HUES6 (cell line): Measurements from ENCODE around the gene RBM26.
A peak's percentile ranks its signal among the peaks of the same experiment; 100 is the strongest.

ENCODE experiments used
- H3K27ac ChIP-seq: 2 replicates; pipeline ENCODE4 v1.7.0; 2013; ENCODE audit warnings: low read depth, mild to moderate bottlenecking, low read length, inconsistent platforms
- H3K27me3 ChIP-seq: 2 replicates; pipeline ENCODE4 v1.6.1; 2013; ENCODE audit warnings: low read length; ENCODE audit not compliant: control insufficient read depth, insufficient read depth
- H3K36me3 ChIP-seq: 2 replicates; pipeline ENCODE4 v1.6.1; 2013; ENCODE audit warnings: low read length; ENCODE audit not compliant: control insufficient read depth, insufficient read depth
- H3K4me1 ChIP-seq: 2 replicates; pipeline ENCODE4 v1.6.1; 2013; ENCODE audit warnings: low read length; ENCODE audit not compliant: control insufficient read depth, insufficient read depth
- H3K4me3 ChIP-seq: 2 replicates; pipeline ENCODE4 v1.5.1; 2013; ENCODE audit warnings: low read depth, low read length
- H3K9ac ChIP-seq: one replicate; pipeline ENCODE4 v1.6.1; 2013; ENCODE audit warnings: mild to moderate bottlenecking, low read length
- H3K9me3 ChIP-seq: 2 replicates; pipeline ENCODE4 v1.6.1; 2013; ENCODE audit warnings: low read depth, low read length; ENCODE audit not compliant: control insufficient read depth, insufficient read depth

Gene RBM26, protein sequence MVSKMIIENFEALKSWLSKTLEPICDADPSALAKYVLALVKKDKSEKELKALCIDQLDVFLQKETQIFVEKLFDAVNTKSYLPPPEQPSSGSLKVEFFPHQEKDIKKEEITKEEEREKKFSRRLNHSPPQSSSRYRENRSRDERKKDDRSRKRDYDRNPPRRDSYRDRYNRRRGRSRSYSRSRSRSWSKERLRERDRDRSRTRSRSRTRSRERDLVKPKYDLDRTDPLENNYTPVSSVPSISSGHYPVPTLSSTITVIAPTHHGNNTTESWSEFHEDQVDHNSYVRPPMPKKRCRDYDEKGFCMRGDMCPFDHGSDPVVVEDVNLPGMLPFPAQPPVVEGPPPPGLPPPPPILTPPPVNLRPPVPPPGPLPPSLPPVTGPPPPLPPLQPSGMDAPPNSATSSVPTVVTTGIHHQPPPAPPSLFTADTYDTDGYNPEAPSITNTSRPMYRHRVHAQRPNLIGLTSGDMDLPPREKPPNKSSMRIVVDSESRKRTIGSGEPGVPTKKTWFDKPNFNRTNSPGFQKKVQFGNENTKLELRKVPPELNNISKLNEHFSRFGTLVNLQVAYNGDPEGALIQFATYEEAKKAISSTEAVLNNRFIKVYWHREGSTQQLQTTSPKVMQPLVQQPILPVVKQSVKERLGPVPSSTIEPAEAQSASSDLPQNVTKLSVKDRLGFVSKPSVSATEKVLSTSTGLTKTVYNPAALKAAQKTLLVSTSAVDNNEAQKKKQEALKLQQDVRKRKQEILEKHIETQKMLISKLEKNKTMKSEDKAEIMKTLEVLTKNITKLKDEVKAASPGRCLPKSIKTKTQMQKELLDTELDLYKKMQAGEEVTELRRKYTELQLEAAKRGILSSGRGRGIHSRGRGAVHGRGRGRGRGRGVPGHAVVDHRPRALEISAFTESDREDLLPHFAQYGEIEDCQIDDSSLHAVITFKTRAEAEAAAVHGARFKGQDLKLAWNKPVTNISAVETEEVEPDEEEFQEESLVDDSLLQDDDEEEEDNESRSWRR

DNA sequence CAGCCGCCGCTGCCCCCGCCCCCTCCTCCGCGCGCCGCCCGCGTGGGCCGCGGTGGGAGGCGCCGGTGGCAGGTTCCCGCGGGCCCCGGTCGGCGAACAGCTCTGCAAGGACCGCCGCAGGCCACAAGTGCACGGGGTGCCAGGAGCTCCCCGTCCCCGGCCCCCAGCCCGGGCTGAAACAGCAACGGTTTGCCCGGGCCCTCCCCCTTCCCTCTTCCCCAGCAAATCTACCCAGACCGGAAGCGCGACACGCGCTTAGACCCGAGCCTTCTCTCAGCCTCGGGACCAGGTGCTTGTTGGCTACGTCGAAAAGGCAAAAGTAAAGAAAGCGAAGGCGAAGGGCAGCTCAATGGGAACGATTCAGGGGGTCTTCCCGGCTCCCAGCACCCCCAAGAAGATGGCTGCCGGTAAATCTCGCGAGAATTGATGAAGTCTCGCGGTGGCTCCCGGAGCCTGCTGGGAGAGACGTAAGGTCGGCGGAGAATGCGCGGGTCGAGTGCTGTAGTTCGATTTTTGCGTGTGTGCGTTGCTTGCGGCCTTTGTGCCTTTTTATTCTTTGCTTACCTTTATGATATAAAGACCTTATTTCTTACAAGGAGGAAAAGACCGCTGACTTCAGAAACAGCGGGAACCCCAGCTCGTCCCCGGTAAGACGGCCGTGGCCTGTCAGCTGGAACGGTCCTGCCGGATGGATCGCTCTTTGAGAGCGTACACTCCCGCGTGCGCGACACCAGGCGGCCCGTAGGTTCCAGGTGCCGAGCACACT is at the start of gene RBM26:
Gene RBM26, minus strand, starts transcription at position 425 of the 766 bp plus-strand sequence. CDS start 481 bp downstream, outside the sequence.
- no peaks in the 10 kb centered on the region for H3K9me3 ChIP-seq
- 0 out of 2 replicates have a peak, but pooled peaks cover 6% of the 10 kb centered on the region for H3K36me3 ChIP-seq
- H3K4me3 ChIP-seq, result peak within 1 kb of the TSS; percentile 96
- no peaks in the 10 kb centered on the region for H3K27me3 ChIP-seq
- peak within 1 kb of the TSS; percentile 98 for H3K9ac ChIP-seq
- peak within 1 kb of the TSS; percentile 94 for H3K27ac ChIP-seq
- peaks cover 35% of the 10 kb centered on the region for H3K4me1 ChIP-seq

DNA sequence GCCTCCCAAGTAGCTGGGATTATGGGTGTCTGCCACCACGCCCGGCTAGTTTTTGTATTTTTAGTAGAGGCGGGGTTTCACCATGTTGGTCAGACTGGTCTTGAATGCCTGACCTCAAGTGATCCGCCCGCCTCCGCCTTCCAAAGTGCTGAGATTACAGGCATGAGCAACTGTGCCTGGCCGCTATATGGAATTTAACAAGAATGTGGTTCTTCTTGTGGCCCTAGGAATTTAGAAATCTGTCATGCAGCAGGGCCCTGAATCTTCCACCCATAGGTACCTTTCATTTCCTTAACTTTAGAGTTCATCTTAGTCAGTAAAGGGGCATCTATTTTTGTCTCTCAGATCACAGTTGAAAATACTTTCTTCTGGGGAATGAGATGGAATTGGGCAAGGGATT is 49.3 kb upstream of the RBM26 start:
- no peak overlapping the region for H3K4me3 ChIP-seq
- H3K36me3 ChIP-seq, result no peaks in the 10 kb centered on the region
- H3K4me1 ChIP-seq, result peaks cover 12% of the 10 kb centered on the region
- no peak overlapping the region for H3K9ac ChIP-seq
- no peak overlapping the region for H3K27ac ChIP-seq
- H3K9me3 ChIP-seq, result no peaks in the 10 kb centered on the region
- no peaks in the 10 kb centered on the region for H3K27me3 ChIP-seq

DNA sequence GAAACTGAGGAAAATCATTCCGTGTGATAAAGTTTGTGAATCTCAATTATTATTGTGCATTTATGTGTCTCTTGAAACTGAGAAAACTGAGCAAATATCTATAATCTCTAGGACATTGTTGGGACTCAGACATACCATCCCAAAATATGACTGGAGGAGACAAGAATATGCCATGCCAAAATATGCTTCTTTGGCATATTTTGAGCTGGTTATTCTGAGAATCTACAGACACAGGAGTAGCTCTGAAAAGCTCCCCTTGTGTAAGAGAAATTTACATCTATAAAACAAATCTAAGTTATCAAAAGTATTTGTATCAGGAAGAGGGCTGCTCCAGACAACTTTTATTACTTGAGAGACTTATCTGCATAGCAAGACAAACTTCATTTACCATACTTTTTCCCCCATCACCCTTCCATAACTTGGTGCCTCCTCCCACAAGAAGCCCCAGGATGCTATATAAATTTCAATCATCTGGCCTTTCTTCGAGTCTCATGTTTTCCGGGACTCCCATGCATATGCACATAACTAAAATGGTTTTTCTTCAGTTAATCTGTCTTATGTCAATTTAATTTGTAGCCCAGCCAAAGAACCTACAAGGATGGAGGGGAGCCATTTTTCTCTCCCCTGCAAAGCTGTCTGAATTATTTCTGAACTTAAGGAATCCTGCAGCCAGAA is 46.3 kb upstream of the RBM26 start:
- Histone ChIP-seq H3K4me3 (no peak overlapping the region), H3K36me3 (no peaks in the 10 kb centered on the region), H3K4me1 (peaks cover 12% of the 10 kb centered on the region), H3K27me3 (no peaks in the 10 kb centered on the region), H3K9ac (no peak overlapping the region), H3K27ac (no peak overlapping the region), H3K9me3 (no peaks in the 10 kb centered on the region)

DNA sequence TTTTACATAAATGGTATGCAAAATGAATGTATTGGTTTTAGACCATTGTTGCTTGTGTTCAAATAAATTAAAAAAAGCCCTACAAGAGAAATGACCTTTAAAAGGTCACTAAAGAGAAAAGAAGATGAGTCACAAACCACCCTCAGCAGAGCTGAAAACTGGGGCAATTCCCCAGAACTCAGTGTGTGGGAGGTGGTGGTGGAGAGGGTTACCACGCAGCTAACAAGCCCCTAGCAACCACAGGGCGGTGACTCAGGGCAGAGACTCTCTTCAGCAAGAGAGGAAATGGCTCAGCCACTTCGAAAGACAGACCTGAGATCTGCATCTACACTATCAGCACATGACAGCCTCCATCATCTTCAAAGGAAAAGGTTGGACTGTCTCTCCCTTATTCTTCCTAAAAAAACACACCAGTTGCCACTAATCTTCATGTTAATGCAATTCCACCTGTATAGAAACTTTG is 45.5 kb upstream of the RBM26 start:
- Histone ChIP-seq H3K4me3 (no peak overlapping the region), H3K27ac (no peak overlapping the region), H3K36me3 (no peaks in the 10 kb centered on the region), H3K9ac (no peak overlapping the region), H3K9me3 (no peaks in the 10 kb centered on the region), H3K27me3 (no peaks in the 10 kb centered on the region), H3K4me1 (peaks cover 12% of the 10 kb centered on the region)

DNA sequence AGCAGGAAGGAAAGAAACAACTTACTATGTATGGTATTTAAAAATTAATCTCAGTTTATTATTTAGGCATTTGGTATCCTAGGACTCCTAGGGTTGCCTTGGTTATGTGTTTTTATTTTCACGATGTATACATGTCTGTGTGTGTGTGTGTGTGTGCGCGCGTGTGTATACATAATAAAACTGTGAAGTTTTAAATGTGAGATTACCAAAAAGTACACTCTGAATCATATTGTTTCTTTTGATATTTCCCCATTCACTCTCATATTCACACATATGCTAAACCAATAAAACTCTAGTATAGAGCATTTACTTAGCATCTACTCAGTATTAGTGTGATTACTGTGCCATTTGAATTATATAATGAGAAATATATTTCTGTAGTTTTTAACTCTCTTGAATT is 44.1 kb upstream of the RBM26 start:
- Histone ChIP-seq H3K27ac (no peak overlapping the region), H3K4me3 (no peak overlapping the region), H3K27me3 (no peaks in the 10 kb centered on the region), H3K9ac (no peak overlapping the region), H3K9me3 (no peaks in the 10 kb centered on the region), H3K36me3 (no peaks in the 10 kb centered on the region), H3K4me1 (peaks cover 12% of the 10 kb centered on the region)

DNA sequence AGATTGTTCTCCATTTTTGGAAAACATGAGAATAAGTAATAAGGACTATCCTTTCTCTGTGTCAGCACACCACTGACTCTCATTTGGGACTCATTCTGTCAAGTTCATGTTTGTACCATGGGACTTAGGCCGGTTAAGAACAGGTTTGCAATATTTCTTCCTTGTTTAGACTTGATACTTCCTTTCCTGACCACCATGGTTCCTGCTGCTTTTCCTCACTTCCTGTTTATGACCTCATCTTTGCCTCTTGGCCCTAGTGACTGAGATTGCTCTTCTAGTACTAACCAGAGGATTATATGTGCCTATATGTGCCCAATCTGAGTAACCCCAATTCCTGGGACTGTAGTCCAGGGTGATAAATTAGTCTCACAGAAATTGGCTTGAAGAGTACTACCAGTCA is 42.4 kb upstream of the RBM26 start:
- Histone ChIP-seq H3K27me3 (no peaks in the 10 kb centered on the region), H3K9ac (no peak overlapping the region), H3K9me3 (no peaks in the 10 kb centered on the region), H3K4me1 (peaks cover 12% of the 10 kb centered on the region), H3K27ac (no peak overlapping the region), H3K36me3 (no peaks in the 10 kb centered on the region), H3K4me3 (no peak overlapping the region)

DNA sequence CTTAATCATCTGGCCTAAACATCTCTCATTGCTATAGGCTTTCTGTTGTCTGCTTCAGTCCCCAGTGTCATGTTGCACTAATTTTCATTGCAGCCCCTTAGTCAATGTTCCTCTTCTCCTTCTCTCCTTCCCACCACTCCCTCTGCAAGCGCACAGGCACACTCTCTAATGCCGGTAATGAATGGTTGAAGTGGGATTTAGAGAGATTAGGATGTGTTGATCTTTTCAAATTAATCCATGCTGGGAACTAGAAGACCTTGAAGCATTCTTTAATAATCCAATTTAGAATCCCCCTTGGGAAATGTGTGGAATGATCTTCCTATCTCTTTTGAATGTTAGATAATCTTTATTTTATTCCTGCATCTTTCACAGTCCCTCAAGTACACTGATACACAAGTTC is 41.7 kb upstream of the RBM26 start:
- Histone ChIP-seq H3K4me1 (peaks cover 12% of the 10 kb centered on the region), H3K9me3 (no peaks in the 10 kb centered on the region), H3K36me3 (no peaks in the 10 kb centered on the region)

DNA sequence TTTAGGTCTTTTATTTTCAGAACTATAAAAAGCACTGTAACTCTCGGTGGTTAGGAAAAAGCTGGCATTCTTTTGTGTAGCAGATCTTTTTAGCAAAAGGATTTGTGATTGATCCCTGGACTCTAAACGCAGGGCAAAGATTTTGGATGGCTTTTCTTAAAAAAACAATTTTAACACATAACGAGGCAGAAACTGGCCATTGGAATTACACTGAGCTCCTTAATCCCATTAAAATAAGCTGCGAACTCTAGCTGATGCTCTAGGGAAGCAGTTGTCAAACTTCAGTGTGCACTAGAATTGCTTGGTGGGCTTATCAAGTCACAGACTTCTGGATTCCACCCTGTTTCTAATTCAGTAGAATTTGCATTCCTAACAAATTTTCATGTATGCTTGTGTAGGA is 41.1 kb upstream of the RBM26 start:
- no peaks in the 10 kb centered on the region for H3K27me3 ChIP-seq
- no peak overlapping the region for H3K27ac ChIP-seq
- H3K36me3 ChIP-seq, result no peaks in the 10 kb centered on the region
- peaks cover 10% of the 10 kb centered on the region for H3K4me1 ChIP-seq
- H3K4me3 ChIP-seq, result no peak overlapping the region
- H3K9me3 ChIP-seq, result no peaks in the 10 kb centered on the region
- H3K9ac ChIP-seq, result no peak overlapping the region

More for the DNA sequence above, 41.7 kb upstream of the RBM26 start:
- Histone ChIP-seq H3K27ac (no peak overlapping the region), H3K9ac (no peak overlapping the region), H3K4me3 (no peak overlapping the region), H3K27me3 (no peaks in the 10 kb centered on the region)

DNA sequence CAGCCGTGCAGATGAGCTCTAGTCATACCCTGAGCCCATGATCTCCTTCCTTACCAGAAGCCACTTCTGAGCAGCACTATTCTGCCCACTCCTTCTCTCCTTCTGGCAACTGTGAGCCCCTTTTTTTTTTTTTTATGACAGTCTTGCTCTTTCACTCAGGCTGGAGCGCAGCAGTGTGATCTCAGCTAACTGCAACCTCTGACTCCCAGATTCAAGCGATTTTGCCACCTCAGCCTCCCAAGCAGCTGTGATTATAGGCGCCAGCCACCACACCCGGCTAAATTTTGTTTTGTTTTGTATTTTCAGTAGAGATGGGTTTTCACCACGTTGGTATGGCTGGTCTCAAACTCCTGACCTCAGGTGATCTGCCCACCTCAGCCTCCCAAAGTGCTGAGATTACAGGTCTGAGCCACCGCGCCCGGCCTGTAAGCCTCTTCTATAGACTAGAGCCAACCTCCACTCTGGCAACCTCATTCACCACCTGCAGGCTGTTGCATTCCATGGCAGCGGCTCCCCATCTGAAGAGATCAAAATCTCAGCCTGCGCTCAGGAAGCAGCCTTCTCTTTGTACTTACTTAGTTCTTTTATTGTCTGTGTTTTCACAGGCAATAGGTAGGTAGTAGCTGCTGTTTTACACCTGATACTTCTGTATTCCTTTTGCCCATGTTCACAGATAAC is 40.1 kb upstream of the RBM26 start:
- Histone ChIP-seq H3K9me3 (no peaks in the 10 kb centered on the region), H3K27me3 (no peaks in the 10 kb centered on the region), H3K9ac (no peak overlapping the region), H3K36me3 (no peaks in the 10 kb centered on the region), H3K27ac (no peak overlapping the region), H3K4me1 (peaks cover 4% of the 10 kb centered on the region), H3K4me3 (no peak overlapping the region)

DNA sequence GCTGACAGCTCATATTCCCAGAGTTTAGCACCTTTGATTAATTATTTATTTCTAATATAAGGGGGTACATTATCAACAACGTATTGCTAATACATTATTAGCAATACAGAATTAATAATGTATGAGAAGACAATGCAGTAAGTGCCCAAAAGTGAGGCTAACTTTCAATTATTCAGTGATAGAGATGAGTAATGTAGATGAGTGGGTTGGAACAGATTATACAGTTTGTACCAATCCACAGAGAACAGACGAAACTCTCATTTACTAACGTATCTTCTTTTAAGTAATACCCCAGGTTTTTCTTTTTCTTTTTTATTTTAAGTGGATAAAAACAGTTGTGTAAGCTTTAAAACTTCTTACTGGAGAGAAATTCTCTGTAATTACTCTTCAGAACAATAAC is 36.7 kb upstream of the RBM26 start:
- Histone ChIP-seq H3K36me3 (no peaks in the 10 kb centered on the region), H3K4me3 (no peak overlapping the region), H3K9me3 (no peaks in the 10 kb centered on the region), H3K9ac (no peak overlapping the region), H3K4me1 (peaks cover 7% of the 10 kb centered on the region), H3K27me3 (no peaks in the 10 kb centered on the region), H3K27ac (no peak overlapping the region)
